Motor neuron (in vitro differentiated cells): ENCODE measurements around the gene ADM2. TPM values are rescaled to one million over a fixed set of nuclear protein-coding genes. Genes with fewer than 3 reads are reported as not detected.

Experiments used
- ATAC-seq, 8 experiments: fragments of 200-7000 bp; cut with Tn5 transposase; replicated peaks in 6 of 8; 2 replicates each; pipeline ENCODE4 v1.8.0; 2021; ENCODE audit warnings: mild to moderate bottlenecking in 8 of 8, moderate library complexity in 8 of 8
- H3K27ac ChIP-seq, 2 donors: fragments of 250-450 bp; sonication (Bioruptor Pico); 2 replicates each; pipeline ENCODE4 v1.9.0; 2021; ENCODE audit warnings: antibody characterized with exemption in 2 of 2, mild to moderate bottlenecking in 2 of 2, moderate library complexity in 1 of 2
- H3K4me1 ChIP-seq, 2 donors: fragments of 250-450 bp; sonication (Bioruptor Pico); replicated peaks in 1 of 2; 2 replicates each; pipeline ENCODE4 v1.6.1; 2021; ENCODE audit warnings: antibody characterized with exemption in 2 of 2, mild to moderate bottlenecking in 2 of 2, moderate library complexity in 1 of 2
- H3K4me3 ChIP-seq, 5 donors: fragments of 250-450 bp; sonication (Bioruptor Pico); 2 replicates each; pipeline ENCODE4 v1.9.0; 2021; ENCODE audit warnings: antibody characterized with exemption in 5 of 5, mild to moderate bottlenecking in 5 of 5, moderate library complexity in 4 of 5
- WGBS, 10 experiments: fragments of 450-650 bp; shearing (Covaris generic); methylation state at CpG; one replicate each; pipeline ENCODE4 v1.0.0; 2022; 5-methylcytosine and 5-hydroxymethylcytosine counted together
- in situ Hi-C, 9 experiments: fragments of 400-800 bp; cut with MboI; loops; one replicate each; pipeline ENCODE4 v1.15.0; 2021; ENCODE audit warnings: low sequenced_read_pairs in 9 of 9, low pct_unique_long_range_greater_than_20kb in 2 of 9; ENCODE audit not compliant: unreplicated experiment in 9 of 9
- total RNA-seq, 8 experiments: library from RNA; unstranded; fragments of 300-600 nt; gene quantifications; 2 replicates each; pipeline versions ENCODE4 v1.2.3 to v1.2.4, GENCODE V29; 2022

The ADM2 gene
- total RNA-seq, 8 experiments from 2014 or later = 0.09 to 7.6 (median 1.2) TPM

DNA sequence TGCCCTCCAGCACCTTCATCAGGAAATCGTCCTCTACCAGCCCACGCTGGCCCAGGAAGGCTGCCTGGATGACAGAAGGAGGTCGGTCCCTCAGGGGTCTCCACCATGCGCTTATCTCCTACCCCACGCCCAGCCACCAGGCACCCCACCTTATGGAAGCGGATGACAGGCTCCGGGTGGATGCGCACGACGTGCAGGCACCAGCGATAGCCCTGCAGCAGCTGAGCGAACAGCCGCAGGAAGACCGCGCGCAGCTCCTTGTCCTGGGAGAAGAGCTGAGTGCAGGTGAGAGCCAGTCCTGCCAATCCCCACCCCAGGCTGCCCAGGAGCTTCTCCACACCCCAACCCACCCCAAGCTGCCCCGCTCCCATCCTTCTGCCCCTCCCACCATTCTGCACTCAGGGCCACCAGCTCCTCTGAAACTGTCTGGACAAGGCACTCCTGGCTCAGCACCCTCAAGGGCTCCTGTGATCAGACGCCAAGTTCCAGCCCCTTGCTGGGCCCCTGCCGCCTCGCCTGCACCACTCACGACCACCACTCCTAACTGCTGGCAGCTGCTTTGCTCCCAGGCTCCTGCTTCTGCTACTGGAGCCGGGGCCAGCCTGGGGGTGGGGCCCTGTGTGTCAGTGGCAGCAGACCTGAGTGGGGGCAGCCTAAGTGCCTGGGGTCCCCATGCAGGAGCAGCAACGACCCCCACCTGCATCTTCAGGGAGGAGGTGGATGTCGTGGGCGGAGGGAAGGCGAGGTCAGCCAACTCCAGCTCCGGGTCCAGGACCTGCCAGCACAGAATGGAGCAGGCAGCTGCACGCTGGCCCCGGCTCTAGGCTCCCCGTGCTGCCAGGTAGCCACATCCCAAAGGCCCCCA, 16.0 kb upstream of the ADM2 start:
- Histone ChIP-seq H3K4me1 (peaks cover 1 to 2% of the 10 kb centered on the region in 2 donors), H3K27ac (no peak overlapping the region), H3K4me3 (no peak overlapping the region)
- 96 to 100% (median 100%) methylated on average over 1 to 4 of the region's 30 CpGs; no CpG with 5 or more reads in 7 of the 10 experiments for WGBS, 10 experiments
- ATAC-seq = no peak
- in situ Hi-C loops = no loop called here

DNA sequence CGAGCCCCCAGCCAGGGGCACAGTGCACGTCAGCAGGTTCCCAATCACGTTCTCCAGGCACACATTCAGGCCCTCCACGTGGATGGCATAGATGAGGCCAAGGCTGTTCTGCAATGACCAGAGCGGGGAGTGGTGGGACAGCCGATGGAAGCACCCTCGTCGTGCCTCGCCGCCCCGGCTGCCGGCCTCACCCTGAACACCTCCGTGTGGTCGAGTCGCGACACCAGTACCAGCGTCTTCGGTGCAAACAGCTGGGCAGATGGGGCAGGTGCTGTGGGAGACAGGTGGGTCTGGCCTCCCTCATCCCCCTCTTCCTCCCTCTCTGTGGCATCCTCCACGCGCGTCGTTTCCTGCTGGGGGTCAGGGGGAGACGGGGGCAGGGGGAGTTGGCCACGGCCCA, 14.0 kb upstream of the ADM2 start:
- in situ Hi-C loops = no loop called here
- Histone ChIP-seq H3K27ac (no peak overlapping the region), H3K4me3 (no peak overlapping the region), H3K4me1 (peaks cover 2 to 8% of the 10 kb centered on the region in 2 donors)
- ATAC-seq = no peak
- 94 to 100% methylated on average over 2 to 7 of the region's 24 CpGs; no CpG with 5 or more reads in 8 of the 10 experiments for WGBS, 10 experiments

DNA sequence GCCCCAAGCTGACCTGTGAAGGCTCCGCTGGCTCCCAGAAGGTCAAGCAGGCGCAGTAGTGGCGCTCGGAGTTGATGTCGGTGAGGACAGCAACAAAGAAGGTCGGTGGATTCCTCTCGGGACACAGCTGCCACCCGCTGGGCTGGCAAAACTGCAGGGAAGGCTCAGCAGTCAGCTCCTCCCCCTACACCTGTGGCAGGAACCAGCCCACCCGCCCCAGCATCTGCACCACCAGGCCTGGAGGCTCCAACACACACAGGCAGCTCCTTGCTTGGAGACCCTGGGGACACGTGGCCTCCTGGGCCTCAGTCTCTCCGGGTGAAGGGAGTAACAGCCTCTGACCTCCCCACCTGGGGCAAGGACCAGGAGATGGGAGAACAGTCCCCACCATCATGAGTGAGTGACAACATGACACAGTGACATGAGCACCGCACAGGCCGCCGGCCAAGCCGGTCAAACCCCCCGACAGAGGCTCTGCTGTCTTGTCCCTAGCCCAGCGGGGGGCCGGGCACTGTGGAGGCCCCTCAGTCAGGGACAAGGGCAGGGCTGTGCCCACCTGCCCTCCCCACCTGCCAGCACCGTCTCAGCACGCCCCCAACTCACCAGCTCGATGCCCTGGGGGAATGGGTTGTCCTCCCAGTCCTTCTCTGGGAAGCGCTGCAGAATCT, 13.4 kb upstream of the ADM2 start:
- no peak overlapping the region for H3K4me3 ChIP-seq
- in situ Hi-C loops = no loop called here
- ATAC-seq = peak in 1 of 8 experiments; percentile 5
- WGBS, 10 experiments = no CpG with 5 or more reads among the region's 22 CpGs
- peaks cover 7 to 11% of the 10 kb centered on the region in 2 donors for H3K4me1 ChIP-seq
- H3K27ac ChIP-seq = no peak overlapping the region

DNA sequence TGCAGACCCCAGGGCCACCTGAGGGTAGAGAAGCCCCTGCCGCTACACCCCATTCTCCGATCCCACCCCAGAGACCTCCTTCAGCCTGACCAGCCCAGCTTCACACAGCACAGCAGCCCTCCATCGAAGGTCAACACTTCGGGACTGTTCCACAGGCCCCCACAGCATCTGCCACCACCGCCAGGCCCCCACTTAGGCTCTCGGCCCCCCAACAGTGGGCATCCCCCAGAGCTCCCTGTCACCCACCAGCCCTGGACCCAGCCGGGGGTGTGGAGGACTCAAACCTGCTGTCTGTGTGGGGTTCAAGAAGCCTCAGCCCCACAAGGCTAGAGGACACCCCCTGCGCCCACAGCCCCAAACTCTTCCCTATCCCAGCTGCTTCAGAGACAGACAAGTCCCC, 12.7 kb upstream of the ADM2 start:
- H3K4me1 ChIP-seq = peaks cover 13 to 18% of the 10 kb centered on the region in 2 donors
- H3K27ac ChIP-seq = no peak overlapping the region
- ATAC-seq = no peak
- in situ Hi-C loops = no loop called here
- no peak overlapping the region for H3K4me3 ChIP-seq
- no CpG with 5 or more reads among the region's 8 CpGs for WGBS, 10 experiments

DNA sequence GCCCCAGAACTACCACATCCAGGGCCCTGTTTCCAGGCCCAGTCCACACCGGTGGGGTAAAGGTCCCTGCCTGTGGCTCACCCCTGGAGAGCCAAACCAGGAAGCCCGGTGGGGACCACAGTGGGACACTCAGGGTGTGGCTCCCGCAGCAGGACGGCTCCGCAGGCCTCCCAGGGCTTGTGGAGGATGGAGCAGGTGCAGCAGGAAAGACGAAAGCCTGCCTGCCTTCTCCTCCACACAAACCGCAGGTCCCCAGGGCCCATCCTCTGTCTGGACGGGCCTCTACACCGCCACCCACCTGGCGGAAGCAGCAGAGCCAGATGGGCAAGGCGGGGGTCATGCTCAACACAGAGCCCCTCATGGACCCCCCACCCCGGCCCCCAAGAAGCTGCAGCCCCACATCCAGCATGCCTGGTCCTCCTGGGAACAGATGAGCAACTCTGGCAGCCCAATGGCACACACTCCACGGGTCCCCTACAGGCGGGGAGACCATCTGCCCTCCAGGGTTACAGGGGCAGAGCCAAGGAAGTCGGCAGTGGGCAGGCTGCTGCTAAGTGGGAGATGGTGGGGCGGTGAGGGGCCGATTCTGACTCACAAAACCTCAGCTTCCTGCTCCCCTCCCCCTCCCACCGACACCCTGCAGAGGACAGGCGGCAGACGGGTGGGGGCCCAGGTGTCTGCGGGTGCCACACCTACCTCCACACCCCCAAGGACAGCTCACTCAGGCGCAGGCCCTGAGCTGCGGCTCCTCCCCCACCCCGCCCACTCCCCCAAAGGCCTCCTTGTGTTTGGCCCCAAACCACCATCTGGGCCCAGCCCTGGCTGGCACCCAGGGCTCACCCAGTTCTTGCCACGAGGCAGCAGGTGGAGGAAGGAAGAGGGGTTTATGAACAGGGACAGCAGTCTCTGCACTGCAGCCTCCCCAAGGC, 11.7 kb upstream of the ADM2 start:
- H3K4me3 ChIP-seq = no peak overlapping the region
- peak in 2 of 8 experiments; percentile 4 to 10 for ATAC-seq
- no CpG with 5 or more reads among the region's 25 CpGs for WGBS, 10 experiments
- no peak overlapping the region for H3K27ac ChIP-seq
- in situ Hi-C loops = no loop called here
- peaks cover 15 to 20% of the 10 kb centered on the region in 2 donors for H3K4me1 ChIP-seq

DNA sequence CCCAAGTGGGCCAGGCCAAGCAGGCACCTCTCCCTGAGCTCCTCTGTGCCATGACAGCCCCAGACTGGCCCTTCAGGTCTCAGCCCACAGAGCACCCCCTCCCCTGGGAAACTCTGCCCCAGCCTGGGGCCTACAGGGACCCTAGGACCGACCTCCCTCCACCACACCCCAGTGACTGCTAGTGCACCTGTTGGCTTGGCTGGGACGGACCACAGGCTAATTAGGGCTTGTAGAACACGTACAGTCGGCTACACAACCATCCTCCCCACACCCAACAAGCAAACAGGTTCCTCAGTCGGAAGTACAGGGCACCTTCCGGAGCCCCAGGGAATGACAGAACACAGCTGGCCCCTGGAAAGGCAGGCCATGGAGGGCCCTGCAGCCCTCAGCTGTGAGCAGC, 10.9 kb upstream of the ADM2 start:
- no peak overlapping the region for H3K4me3 ChIP-seq
- 80 to 100% (median 86%) methylated on average over 1 to 3 of the region's 6 CpGs; no CpG with 5 or more reads in 6 of the 10 experiments for WGBS, 10 experiments
- H3K27ac ChIP-seq = no peak overlapping the region
- peaks cover 18 to 22% of the 10 kb centered on the region in 2 donors for H3K4me1 ChIP-seq
- ATAC-seq = no peak
- in situ Hi-C loops = no loop called here

DNA sequence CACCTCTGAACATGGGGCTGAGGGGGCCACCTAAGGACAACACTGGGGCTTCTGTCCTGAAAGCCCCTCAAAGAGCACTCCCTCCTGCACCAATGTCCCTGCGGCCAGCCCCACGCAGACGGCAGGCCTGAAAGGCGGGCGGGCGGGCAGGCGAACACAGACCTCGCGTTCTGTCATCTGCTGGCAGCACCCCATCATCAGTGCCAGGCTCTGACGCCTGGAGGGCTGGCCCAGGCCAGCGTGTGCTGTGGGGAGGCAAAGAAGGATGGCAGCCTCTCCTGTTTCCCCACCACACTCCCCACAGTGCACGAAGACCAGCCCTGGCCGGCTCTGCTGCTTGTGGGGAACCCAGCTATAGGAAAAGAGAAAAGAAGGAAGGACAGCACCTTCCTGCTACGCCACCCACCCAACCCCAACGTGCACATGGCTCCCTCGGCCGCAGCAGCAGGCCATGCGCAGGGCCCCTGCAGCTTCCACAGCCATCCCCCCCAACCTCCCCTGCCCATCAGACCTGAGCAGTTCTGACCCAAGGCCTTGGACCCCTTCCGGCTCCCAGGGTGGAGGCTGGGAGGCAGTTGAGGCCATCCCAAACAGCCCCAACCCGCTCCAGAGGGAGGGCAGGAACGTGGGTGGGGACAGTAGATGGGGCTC, 10.0 kb upstream of the ADM2 start:
- Histone ChIP-seq H3K4me1 (peaks cover 19 to 24% of the 10 kb centered on the region in 2 donors), H3K4me3 (no peak overlapping the region), H3K27ac (no peak overlapping the region)
- 64 to 97% (median 80%) methylated on average over 2 to 9 of the region's 21 CpGs; no CpG with 5 or more reads in 6 of the 10 experiments for whole genome bisulfite sequencing, 10 experiments
- in situ Hi-C loops = no loop called here
- no peak for ATAC-seq

DNA sequence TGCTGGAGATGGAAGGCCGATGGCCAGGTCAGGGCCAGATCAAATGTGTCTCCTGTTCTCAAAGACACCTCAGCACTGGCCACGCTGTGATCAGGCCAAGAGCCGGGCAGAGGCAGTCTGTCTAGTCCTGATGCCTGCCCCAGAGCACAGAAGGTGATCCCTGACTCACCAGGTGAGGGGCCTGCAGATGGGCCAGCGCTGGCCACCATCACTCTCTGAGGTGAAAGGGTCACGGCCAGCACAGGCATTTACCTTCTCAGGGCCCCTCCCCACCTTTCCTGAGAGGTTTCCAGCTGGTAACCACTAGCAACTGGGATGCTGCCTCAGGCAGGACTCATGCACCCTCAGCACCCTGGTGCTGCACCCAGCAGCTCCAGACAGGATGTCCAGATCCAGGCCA, 9.4 kb upstream of the ADM2 start:
- peaks cover 22 to 27% of the 10 kb centered on the region in 2 donors for H3K4me1 ChIP-seq
- no peak overlapping the region for H3K4me3 ChIP-seq
- in situ Hi-C loops = no loop called here
- no peak overlapping the region for H3K27ac ChIP-seq
- ATAC-seq = no peak
- WGBS, 10 experiments = 80 to 100% (median 90%) methylated on average over 1 to 3 of the region's 5 CpGs; no CpG with 5 or more reads in 4 of the 10 experiments

DNA sequence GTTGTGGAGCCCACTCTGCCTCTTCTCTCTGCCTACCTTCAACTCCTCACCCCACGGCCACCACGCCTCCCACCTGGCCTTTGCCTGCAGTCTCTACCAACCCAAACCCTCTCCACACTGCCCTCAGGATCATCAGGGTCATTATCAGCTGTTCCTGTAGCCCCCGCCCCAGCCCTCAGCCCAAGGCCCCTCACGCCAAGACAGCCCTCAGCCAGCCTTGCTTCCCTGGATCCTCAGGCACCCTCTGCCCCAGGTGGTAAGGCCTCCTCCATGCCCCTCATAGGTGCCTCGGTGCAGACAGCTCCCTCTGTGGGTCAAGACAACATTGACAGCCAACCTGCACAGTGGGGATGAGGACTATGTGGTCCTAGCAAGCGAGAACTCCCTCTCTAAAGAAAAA, 8.3 kb upstream of the ADM2 start:
- ATAC-seq = no peak
- Histone ChIP-seq H3K4me3 (peak overlapping the region in 2 of 5 donors; percentile 94 to 99), H3K4me1 (peaks cover 26 to 27% of the 10 kb centered on the region in 2 donors), H3K27ac (no peak overlapping the region)
- in situ Hi-C loops = no loop called here
- 40 to 90% (median 56%) methylated on average over 2 of the region's 6 CpGs; no CpG with 5 or more reads in 7 of the 10 experiments for WGBS, 10 experiments

DNA sequence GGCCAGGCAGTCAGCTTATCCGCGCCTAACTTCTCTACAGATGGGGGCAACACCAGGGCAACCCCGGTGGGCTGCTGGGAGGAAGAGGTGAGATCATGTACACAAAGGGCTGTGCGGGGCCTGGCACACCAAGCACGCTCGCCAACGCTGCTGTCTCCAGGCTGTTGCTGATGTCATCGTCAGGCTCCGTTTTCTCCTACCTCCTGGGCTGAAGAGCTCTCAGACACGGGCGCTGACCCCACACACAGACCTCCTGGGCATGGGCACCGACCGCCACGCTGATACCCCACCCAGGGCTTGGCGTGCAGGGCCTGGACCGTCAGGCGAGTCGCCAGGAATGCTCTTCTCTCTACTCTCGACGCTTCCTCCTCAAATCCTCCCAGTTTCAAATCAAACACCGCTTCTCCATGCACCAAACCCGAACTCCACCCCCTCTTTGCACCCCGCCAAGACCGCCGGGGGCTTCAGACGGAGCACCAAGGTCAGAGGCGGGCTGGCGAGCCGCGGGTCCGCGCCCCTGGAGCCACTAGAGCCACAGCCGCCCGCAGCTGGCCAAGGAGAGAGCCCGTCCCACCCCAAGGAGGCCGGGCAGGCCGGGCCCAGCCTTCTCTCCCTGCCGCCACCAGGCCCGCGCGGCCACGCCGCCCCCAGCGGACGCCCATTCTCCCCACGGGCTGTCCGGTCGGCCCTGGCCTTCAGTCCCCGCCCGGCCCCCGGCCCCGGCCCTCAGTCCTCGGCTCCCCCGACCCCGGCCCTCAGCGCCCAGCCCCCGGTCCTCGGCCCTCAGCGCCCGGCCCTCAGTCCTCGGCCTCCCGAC, 7.3 kb upstream of the ADM2 start:
- Histone ChIP-seq H3K27ac (peak overlapping the region; percentile 64 to 76), H3K4me3 (peak overlapping the region; percentile 89 to 99 (median 94)), H3K4me1 (peaks cover 26 to 27% of the 10 kb centered on the region in 2 donors)
- ATAC-seq = peak; percentile 23 to 68 (median 58)
- WGBS, 10 experiments = 0 to 20% (median 7%) methylated on average over 1 to 19 of the region's 62 CpGs; no CpG with 5 or more reads in 3 of the 10 experiments
- in situ Hi-C loops = no loop called here

DNA sequence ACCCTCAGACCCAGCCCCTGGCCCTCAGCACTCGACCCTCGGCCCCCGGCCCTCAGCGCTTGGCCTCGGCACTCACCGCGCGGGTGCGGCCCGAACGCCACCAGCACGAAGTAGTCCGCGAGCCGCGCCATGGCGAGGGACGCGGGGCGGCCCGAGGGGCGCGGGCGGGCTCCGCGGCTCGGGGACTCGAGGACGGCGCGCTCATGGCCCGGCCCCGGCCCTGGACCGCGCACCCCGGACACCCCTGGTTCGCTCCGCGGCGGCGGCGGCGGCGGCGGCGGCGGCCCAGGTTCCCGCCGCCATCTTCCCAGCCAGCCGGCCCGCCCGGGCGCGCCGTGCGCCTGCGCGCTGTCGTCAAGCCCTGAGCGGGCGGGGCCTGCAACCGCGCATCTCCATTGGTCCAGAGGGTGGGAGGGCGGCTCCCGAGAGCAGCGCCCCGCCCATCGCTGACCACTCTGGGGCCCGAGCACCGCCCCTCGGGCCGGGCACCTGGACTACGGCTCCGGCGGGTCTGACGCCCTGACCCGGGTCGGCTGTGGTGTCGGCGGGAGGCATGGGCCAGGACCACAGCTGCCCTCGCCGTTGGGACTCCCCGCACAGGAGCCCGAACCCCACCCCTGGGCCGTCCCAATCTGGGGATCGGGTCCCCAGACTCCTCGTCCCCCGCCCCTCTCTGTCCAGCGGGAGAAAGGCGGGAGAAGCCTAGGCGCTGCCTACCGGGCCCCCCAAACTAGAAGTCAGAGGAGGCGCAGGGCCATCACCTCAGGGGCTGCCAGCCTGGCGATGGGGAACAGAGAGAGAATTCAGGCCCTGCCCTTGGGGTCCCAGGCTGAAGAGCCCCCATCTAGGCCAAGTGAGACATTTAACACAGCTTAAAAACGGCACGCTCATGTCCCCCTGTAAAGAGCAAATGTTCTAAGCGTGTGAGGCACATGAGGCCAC, 6.4 kb upstream of the ADM2 start, which contains the start of gene SBF1:
Gene SBF1 (minus strand): TSS at position 326 of the 942 bp plus-strand sequence. CDS start 195 bp downstream, at position 131.
- Histone ChIP-seq H3K4me3 (peak within 1 kb of the TSS; percentile 89 to 99 (median 94)), H3K4me1 (peaks cover 26 to 27% of the 10 kb centered on the region in 2 donors), H3K27ac (peak within 1 kb of the TSS; percentile 64 to 76)
- WGBS, 10 experiments = 0 to 50% (median 0%) methylated on average over 1 to 6 of the region's 97 CpGs; no CpG with 5 or more reads in 5 of the 10 experiments
- peak; percentile 70 to 89 (median 84) for ATAC-seq
- in situ Hi-C loops = no loop called here
